ENCODE data around the gene CPLX1.

Gene CPLX1

GRCh38 chr4:825971-826330 is at the start of gene CPLX1:
TSS of gene CPLX1 (minus strand) at chr4:826129. CDS start at chr4:824522, 1,607 bp downstream.
- DNase-seq = no peak

GRCh38 chr4:874971-875817 is 49.3 kb upstream of the CPLX1 start:
- DNase-seq = no peak

GRCh38 chr4:874056-874455 is 48.1 kb upstream of the CPLX1 start:
- DNase-seq = no peak

- no peak for DNase-seq
These were observed 46.5 kb upstream of the CPLX1 start for GRCh38 chr4:872241-872981.

GRCh38 chr4:871484-871883 is 45.6 kb upstream of the CPLX1 start:
- DNase-seq = no peak

- DNase-seq = no peak
These were observed 45.0 kb upstream of the CPLX1 start for GRCh38 chr4:870951-871350.

GRCh38 chr4:869776-870175 is 43.8 kb upstream of the CPLX1 start:
- no peak for DNase-seq

- no peak for DNase-seq
These were observed 42.5 kb upstream of the CPLX1 start for GRCh38 chr4:868421-868820.

- no peak for DNase-seq
These were observed 41.8 kb upstream of the CPLX1 start for GRCh38 chr4:867526-868250.

GRCh38 chr4:866761-867390 is 40.9 kb upstream of the CPLX1 start:
- no peak for DNase-seq

GRCh38 chr4:866068-866760 is 40.3 kb upstream of the CPLX1 start:
- DNase-seq = no peak

GRCh38 chr4:865572-865971 is 39.6 kb upstream of the CPLX1 start:
- no peak for DNase-seq

- DNase-seq = no peak
These were observed 39.2 kb upstream of the CPLX1 start for GRCh38 chr4:865121-865465.

GRCh38 chr4:864456-865120 is 38.7 kb upstream of the CPLX1 start:
- DNase-seq = no peak

- DNase-seq = no peak
These were observed 34.6 kb upstream of the CPLX1 start for GRCh38 chr4:860561-860960.

GRCh38 chr4:859496-859895 is 33.6 kb upstream of the CPLX1 start:
- no peak for DNase-seq

- no peak for DNase-seq
These were observed 33.0 kb upstream of the CPLX1 start for GRCh38 chr4:858831-859451.

GRCh38 chr4:858041-858481 is 32.1 kb upstream of the CPLX1 start:
- no peak for DNase-seq

- no peak for DNase-seq
These were observed 31.5 kb upstream of the CPLX1 start for GRCh38 chr4:857461-857860.

GRCh38 chr4:856225-856901 is 30.4 kb upstream of the CPLX1 start:
- DNase-seq = no peak

- DNase-seq = no peak
These were observed 29.9 kb upstream of the CPLX1 start for GRCh38 chr4:855880-856224.
